ENCODE data around the gene TTLL5. TPM values are rescaled to one million over a fixed set of nuclear protein-coding genes. Genes with fewer than 3 reads are reported as not detected.

TTLL5 gene
- total RNA-seq, 2 experiments from 2014 or later, result 27.3 to 38.6 TPM

- no peaks in the 10 kb centered on the region for H3K9me3 Mint-ChIP-seq (ENCODE audit: low read depth)
- H3K27ac Mint-ChIP-seq, result no peak overlapping the region
- H3K36me3 Mint-ChIP-seq (ENCODE audit: low read depth), result peaks cover 10% of the 10 kb centered on the region
- DNase-seq (no peak), ATAC-seq (no peak)
- H3K4me3 Mint-ChIP-seq, result no peak overlapping the region
- intact Hi-C loops (cut with DNase I, micrococcal nuclease), result no loop called here
- CTCF ChIA-PET, result interaction anchor here (0.6 kb wide), 1 partner anchor 68 kb away, joined by 3 read pairs; no protein-coding TSS in a partner anchor
- no peaks in the 10 kb centered on the region for H3K4me1 Mint-ChIP-seq
- POLR2A ChIA-PET, result no interaction called here
- no peaks in the 10 kb centered on the region for H3K27me3 Mint-ChIP-seq
These were observed 109.6 kb downstream of the TTLL5 start for GRCh38 chr14:75770635-75771034.

DNA sequence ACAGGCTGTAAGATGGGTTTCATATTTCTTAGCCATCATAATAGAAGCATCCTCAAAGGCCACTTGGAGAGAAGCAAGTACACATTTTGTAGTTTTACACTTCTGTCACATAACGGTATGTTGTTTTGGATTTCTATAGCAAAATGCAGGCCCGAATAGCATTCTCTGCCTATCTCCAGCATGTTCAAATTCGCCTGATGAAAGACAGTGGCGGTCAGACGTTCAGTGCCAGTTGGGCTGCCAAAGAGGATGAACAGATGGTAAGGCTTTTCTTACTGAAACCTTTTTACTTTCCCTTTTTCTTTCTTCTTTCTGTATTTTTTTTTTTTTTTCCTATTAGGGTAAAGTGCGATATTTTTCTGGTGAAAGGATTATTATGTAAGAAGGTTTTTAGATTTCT lies 110.5 kb downstream of the TTLL5 start:
- peaks cover 10% of the 10 kb centered on the region for H3K36me3 Mint-ChIP-seq (ENCODE audit: low read depth)
- H3K27me3 Mint-ChIP-seq, result no peaks in the 10 kb centered on the region
- no peak for ATAC-seq
- POLR2A ChIA-PET, result no interaction called here
- H3K27ac Mint-ChIP-seq, result no peak overlapping the region
- intact Hi-C loops (cut with DNase I, micrococcal nuclease), result no loop called here
- no peaks in the 10 kb centered on the region for H3K4me1 Mint-ChIP-seq
- no peaks in the 10 kb centered on the region for H3K9me3 Mint-ChIP-seq (ENCODE audit: low read depth)
- CTCF ChIA-PET, result no interaction called here
- no peak overlapping the region for H3K4me3 Mint-ChIP-seq
- DNase-seq, result no peak

- intact Hi-C loops (cut with DNase I, micrococcal nuclease), result no loop called here
- H3K4me3 Mint-ChIP-seq, result no peak overlapping the region
- H3K9me3 Mint-ChIP-seq (ENCODE audit: low read depth), result no peaks in the 10 kb centered on the region
- peaks cover 11% of the 10 kb centered on the region for H3K36me3 Mint-ChIP-seq (ENCODE audit: low read depth)
- ChIA-PET POLR2A (no interaction called here), CTCF (interaction anchor here (0.8 to 1.3 kb wide), 2 partner anchors 64 to 134 kb away, joined by 4 to 5 read pairs; no protein-coding TSS in a partner anchor)
- no peaks in the 10 kb centered on the region for H3K27me3 Mint-ChIP-seq
- H3K27ac Mint-ChIP-seq, result no peak overlapping the region
- H3K4me1 Mint-ChIP-seq, result no peaks in the 10 kb centered on the region
- ATAC-seq (no peak), DNase-seq (no peak)
These were observed 112.0 kb downstream of the TTLL5 start for GRCh38 chr14:75773046-75773445.

DNA sequence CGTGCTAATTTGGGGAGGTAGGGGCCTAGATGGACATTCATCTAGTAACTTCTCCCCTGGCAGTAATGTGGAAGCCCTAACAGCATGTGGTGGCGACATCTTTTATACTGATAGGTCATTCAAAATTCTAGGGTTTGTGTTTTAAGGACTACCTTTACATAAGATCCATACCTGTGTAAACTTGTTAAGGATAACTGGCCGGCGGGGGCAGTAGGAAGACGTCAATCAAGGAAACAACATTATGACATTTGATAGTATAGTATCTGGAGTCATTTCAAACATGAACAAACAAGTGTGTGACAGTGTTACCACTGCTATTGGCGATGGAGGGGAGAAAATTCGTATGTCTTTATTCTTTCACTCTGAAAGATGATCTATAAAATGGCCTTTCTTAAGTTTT lies 120.0 kb downstream of the TTLL5 start:
- DNase-seq (no peak), ATAC-seq (no peak)
- ChIA-PET CTCF (no interaction called here), POLR2A (no interaction called here)
- Mint-ChIP-seq H3K36me3 (ENCODE audit: low read depth) (peaks cover 33% of the 10 kb centered on the region), H3K4me3 (no peak overlapping the region), H3K27me3 (no peaks in the 10 kb centered on the region), H3K9me3 (ENCODE audit: low read depth) (no peaks in the 10 kb centered on the region), H3K4me1 (no peaks in the 10 kb centered on the region), H3K27ac (no peak overlapping the region)
- intact Hi-C loops (cut with DNase I, micrococcal nuclease), result no loop called here

DNA sequence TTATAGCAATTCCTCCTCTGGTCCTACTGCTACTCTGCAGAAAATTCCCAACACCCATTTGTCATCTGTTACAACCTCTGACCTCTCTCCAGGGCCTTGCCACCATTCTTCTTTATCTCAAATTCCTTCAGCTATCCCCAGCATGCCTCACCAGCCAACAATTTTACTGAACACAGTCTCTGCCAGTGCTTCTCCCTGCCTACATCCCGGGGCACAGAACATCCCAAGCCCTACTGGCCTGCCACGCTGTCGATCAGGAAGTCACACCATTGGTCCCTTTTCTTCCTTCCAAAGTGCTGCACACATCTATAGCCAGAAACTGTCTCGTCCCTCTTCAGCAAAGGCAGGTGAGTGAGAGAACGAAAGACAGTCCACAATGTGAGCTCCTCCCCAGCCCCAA lies 122.1 kb downstream of the TTLL5 start:
- DNase-seq (no peak), ATAC-seq (no peak)
- intact Hi-C loops (cut with DNase I, micrococcal nuclease), result no loop called here
- no peaks in the 10 kb centered on the region for H3K27me3 Mint-ChIP-seq
- no peaks in the 10 kb centered on the region for H3K4me1 Mint-ChIP-seq
- no peak overlapping the region for H3K27ac Mint-ChIP-seq
- peaks cover 43% of the 10 kb centered on the region for H3K36me3 Mint-ChIP-seq (ENCODE audit: low read depth)
- CTCF ChIA-PET, result interaction anchor here (1.2 kb wide), 1 partner anchor 268 kb away, joined by 4 read pairs; no protein-coding TSS in a partner anchor
- no peak overlapping the region for H3K4me3 Mint-ChIP-seq
- peaks cover 4% of the 10 kb centered on the region for H3K9me3 Mint-ChIP-seq (ENCODE audit: low read depth)
- POLR2A ChIA-PET, result no interaction called here

GRCh38 chr14:75783602-75784313 lies 122.7 kb downstream of the TTLL5 start:
- Mint-ChIP-seq H3K4me1 (no peaks in the 10 kb centered on the region), H3K27me3 (no peaks in the 10 kb centered on the region), H3K4me3 (no peak overlapping the region), H3K27ac (no peak overlapping the region), H3K9me3 (ENCODE audit: low read depth) (peaks cover 4% of the 10 kb centered on the region), H3K36me3 (ENCODE audit: low read depth) (peaks cover 43% of the 10 kb centered on the region)
- ATAC-seq (no peak), DNase-seq (no peak)
- CTCF ChIA-PET, result no interaction called here
- intact Hi-C loops (cut with DNase I, micrococcal nuclease), result no loop called here
- POLR2A ChIA-PET, result no interaction called here

GRCh38 chr14:75784314-75784686 lies 123.3 kb downstream of the TTLL5 start:
- no peaks in the 10 kb centered on the region for H3K4me1 Mint-ChIP-seq
- peaks cover 45% of the 10 kb centered on the region for H3K36me3 Mint-ChIP-seq (ENCODE audit: low read depth)
- ATAC-seq (no peak), DNase-seq (no peak)
- H3K27me3 Mint-ChIP-seq, result no peaks in the 10 kb centered on the region
- ChIA-PET CTCF (no interaction called here), POLR2A (no interaction called here)
- no peak overlapping the region for H3K4me3 Mint-ChIP-seq
- H3K27ac Mint-ChIP-seq, result no peak overlapping the region
- intact Hi-C loops (cut with DNase I, micrococcal nuclease), result no loop called here
- H3K9me3 Mint-ChIP-seq (ENCODE audit: low read depth), result peaks cover 4% of the 10 kb centered on the region

DNA sequence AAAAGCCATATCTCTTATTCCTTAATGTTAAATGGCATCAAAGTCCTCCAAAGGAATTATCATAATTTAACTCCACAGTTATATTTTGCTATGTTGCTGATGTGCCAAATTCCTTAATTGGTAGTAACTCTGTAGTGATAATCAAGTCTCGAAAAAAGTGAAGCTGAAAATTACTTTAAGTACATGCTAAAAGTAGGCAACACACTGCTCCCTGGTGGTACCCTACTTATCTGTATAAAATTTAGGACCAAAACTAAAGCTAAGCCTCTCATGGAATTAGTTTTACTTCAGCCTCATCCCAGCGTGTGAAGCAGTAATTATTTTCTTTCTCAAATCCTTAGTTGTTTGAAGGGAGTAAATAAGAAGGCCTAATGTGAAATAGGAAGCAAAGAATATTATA lies 132.8 kb downstream of the TTLL5 start:
- DNase-seq, result no peak
- no peak for ATAC-seq
- Mint-ChIP-seq H3K4me3 (no peak overlapping the region), H3K9me3 (ENCODE audit: low read depth) (peaks cover 14% of the 10 kb centered on the region), H3K27me3 (no peaks in the 10 kb centered on the region), H3K27ac (no peak overlapping the region), H3K36me3 (ENCODE audit: low read depth) (peaks cover 42% of the 10 kb centered on the region), H3K4me1 (no peaks in the 10 kb centered on the region)
- ChIA-PET CTCF (interaction anchor here (0.6 to 1.0 kb wide), 3 partner anchors 83 to 1067 kb away, joined by 3 read pairs; no protein-coding TSS in a partner anchor), POLR2A (no interaction called here)
- intact Hi-C loops (cut with DNase I, micrococcal nuclease), result no loop called here

GRCh38 chr14:75794615-75795038 lies 133.6 kb downstream of the TTLL5 start:
- DNase-seq, result no peak
- ChIA-PET POLR2A (no interaction called here), CTCF (interaction anchor here (0.8 kb wide), 1 partner anchor 9 kb away, joined by 3 read pairs; no protein-coding TSS in a partner anchor)
- Mint-ChIP-seq H3K9me3 (ENCODE audit: low read depth) (peaks cover 22% of the 10 kb centered on the region), H3K4me3 (no peak overlapping the region), H3K4me1 (no peaks in the 10 kb centered on the region), H3K27ac (no peak overlapping the region), H3K36me3 (ENCODE audit: low read depth) (peaks cover 48% of the 10 kb centered on the region), H3K27me3 (no peaks in the 10 kb centered on the region)
- ATAC-seq, result no peak
- intact Hi-C loops (cut with DNase I, micrococcal nuclease), result no loop called here

GRCh38 chr14:75800792-75801191 lies 139.7 kb downstream of the TTLL5 start:
- H3K4me3 Mint-ChIP-seq, result no peak overlapping the region
- H3K36me3 Mint-ChIP-seq (ENCODE audit: low read depth), result peaks cover 49% of the 10 kb centered on the region
- no peak overlapping the region for H3K27ac Mint-ChIP-seq
- POLR2A ChIA-PET, result no interaction called here
- DNase-seq (peak; percentile 24), ATAC-seq (no peak)
- H3K4me1 Mint-ChIP-seq, result no peaks in the 10 kb centered on the region
- CTCF ChIA-PET, result no interaction called here
- no peaks in the 10 kb centered on the region for H3K27me3 Mint-ChIP-seq
- peaks cover 27% of the 10 kb centered on the region for H3K9me3 Mint-ChIP-seq (ENCODE audit: low read depth)
- intact Hi-C loops (cut with DNase I, micrococcal nuclease), result no loop called here

- Mint-ChIP-seq H3K9me3 (ENCODE audit: low read depth) (peaks cover 18% of the 10 kb centered on the region), H3K4me1 (no peaks in the 10 kb centered on the region), H3K27me3 (no peaks in the 10 kb centered on the region), H3K36me3 (ENCODE audit: low read depth) (peaks cover 37% of the 10 kb centered on the region), H3K4me3 (no peak overlapping the region), H3K27ac (no peak overlapping the region)
- intact Hi-C loops (cut with DNase I, micrococcal nuclease), result no loop called here
- no peak for DNase-seq
- CTCF ChIA-PET, result interaction anchor here (1.2 kb wide), 1 partner anchor 26 kb away, joined by 3 read pairs; no protein-coding TSS in a partner anchor
- ATAC-seq, result no peak
- POLR2A ChIA-PET, result no interaction called here
These were observed 141.4 kb downstream of the TTLL5 start for GRCh38 chr14:75802486-75802885.

GRCh38 chr14:75803765-75804164 lies 142.7 kb downstream of the TTLL5 start:
- ChIA-PET CTCF (interaction anchor here (0.6 to 0.8 kb wide), 4 partner anchors 30 to 455 kb away, joined by 3 to 5 read pairs (median 3); no protein-coding TSS in a partner anchor), POLR2A (no interaction called here)
- Mint-ChIP-seq H3K4me3 (no peak overlapping the region), H3K27ac (no peak overlapping the region), H3K36me3 (ENCODE audit: low read depth) (peaks cover 24% of the 10 kb centered on the region), H3K27me3 (no peaks in the 10 kb centered on the region), H3K4me1 (no peaks in the 10 kb centered on the region), H3K9me3 (ENCODE audit: low read depth) (peaks cover 13% of the 10 kb centered on the region)
- intact Hi-C loops (cut with DNase I, micrococcal nuclease), result no loop called here
- ATAC-seq (no peak), DNase-seq (no peak)

Measured in activated CD4-positive, alpha-beta T cell treated with anti-CD3 and anti-CD28 coated beads for 36 hours (primary cell).